Brain microvascular endothelial cell (primary cell): Measurements from ENCODE around the gene NFKBIE.

ENCODE experiments used
- DNase-seq: peaks from one replicate; pipeline ENCODE4 v3.0.0-alpha.2; 2020
- H3K27ac ChIP-seq: fragments of 250-450 bp; sonication (Bioruptor Pico); 2 replicates; pipeline ENCODE4 v1.5.1; 2020; ENCODE audit warnings: mild to moderate bottlenecking, moderate library complexity
- H3K27me3 ChIP-seq: fragments of 250-450 bp; sonication (Bioruptor Pico); replicated peaks from 2 replicates; pipeline ENCODE4 v1.5.1; 2020; ENCODE audit warnings: mild to moderate bottlenecking
- H3K36me3 ChIP-seq: fragments of 250-450 bp; sonication (Bioruptor Pico); replicated peaks from 2 replicates; pipeline ENCODE4 v1.5.1; 2020; ENCODE audit warnings: mild to moderate bottlenecking
- H3K4me3 ChIP-seq: 2 replicates; pipeline ENCODE4 v1.5.1; 2011; ENCODE audit warnings: low read depth, mild to moderate bottlenecking, control low read depth, low read length, moderate library complexity
- CTCF ChIP-seq: IDR thresholded peaks from 2 replicates; pipeline ENCODE4 v1.5.1; 2011; ENCODE audit warnings: low read depth, mild to moderate bottlenecking, moderate library complexity, low read length, control low read depth, inconsistent platforms; ENCODE audit errors: missing control alignments
- in situ Hi-C: cut with HindIII; loops from 2 replicates; pipeline ENCODE4 v1.10.0; 2017; ENCODE audit warnings: low sequenced_read_pairs, low pct_ligation_motif_present

NFKBIE gene

GRCh38 chr6:44238687-44239350 is 26.5 kb downstream of the NFKBIE start:
- in situ Hi-C loops, result no loop called here
- no peaks in the 10 kb centered on the region for H3K36me3 ChIP-seq
- no peak overlapping the region for H3K27ac ChIP-seq
- H3K4me3 ChIP-seq, result no peak overlapping the region
- no peaks in the 10 kb centered on the region for H3K27me3 ChIP-seq
- TF ChIP-seq CTCF, result no peak
- no peak for DNase-seq

- Histone ChIP-seq H3K4me3 (peak overlapping the region; percentile 63), H3K36me3 (no peaks in the 10 kb centered on the region), H3K27ac (peak overlapping the region; percentile 69), H3K27me3 (no peaks in the 10 kb centered on the region)
- peak; percentile 62 for DNase-seq
- peak; percentile 82 for TF ChIP-seq CTCF
- in situ Hi-C loops, result no loop called here
Measured at GRCh38 chr6:44237813-44238433, 27.4 kb downstream of the NFKBIE start.

DNA sequence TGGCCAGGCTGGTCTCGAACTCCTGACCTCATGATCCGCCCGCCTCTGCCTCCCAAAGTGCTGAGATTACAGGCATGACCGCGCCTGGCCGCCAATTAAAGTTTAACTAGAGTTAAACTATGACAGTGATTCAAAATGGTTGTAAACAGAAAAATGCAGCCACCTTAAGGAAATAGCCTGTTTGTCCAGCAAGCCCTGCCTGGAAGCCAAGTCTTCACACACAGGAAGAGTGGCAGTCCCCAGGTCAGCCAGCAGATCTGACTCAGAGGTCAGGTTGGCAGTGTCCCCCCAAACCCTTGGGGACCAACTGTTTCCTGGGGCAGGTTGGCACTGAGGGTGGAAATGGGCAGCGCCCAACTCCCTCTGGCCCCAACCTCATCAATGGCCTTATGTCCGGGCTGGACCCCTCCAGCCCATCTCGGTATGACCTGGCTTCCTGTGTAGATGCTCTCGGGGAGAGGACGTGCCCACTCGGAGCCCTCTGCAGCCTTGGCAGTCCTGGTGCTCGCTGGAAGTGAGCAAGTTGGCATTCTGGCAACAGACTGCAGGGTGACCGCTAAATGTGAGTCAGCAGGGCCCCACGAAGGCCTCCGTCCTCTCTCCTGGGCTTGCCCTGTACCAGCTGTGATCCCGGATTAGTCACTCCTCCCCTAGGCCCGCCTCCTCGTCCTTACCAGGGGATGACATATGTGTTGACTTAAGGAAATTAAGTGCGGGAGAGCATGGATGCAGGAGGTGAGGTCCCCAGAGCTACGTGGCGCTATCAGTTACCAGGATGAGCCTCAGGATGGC is 28.1 kb downstream of the NFKBIE start:
- in situ Hi-C loops, result no loop called here
- peak; percentile 94 for DNase-seq
- Histone ChIP-seq H3K27ac (peak overlapping the region; percentile 69), H3K36me3 (no peaks in the 10 kb centered on the region), H3K27me3 (no peaks in the 10 kb centered on the region), H3K4me3 (peak overlapping the region; percentile 63)
- TF ChIP-seq CTCF, result no peak

- Histone ChIP-seq H3K36me3 (peaks cover 4% of the 10 kb centered on the region), H3K27me3 (no peaks in the 10 kb centered on the region), H3K27ac (no peak overlapping the region), H3K4me3 (no peak overlapping the region)
- in situ Hi-C loops, result no loop called here
- no peak for TF ChIP-seq CTCF
- no peak for DNase-seq
Measured at GRCh38 chr6:44235891-44236516, 29.3 kb downstream of the NFKBIE start.

GRCh38 chr6:44235269-44235668 is 30.1 kb downstream of the NFKBIE start:
- Histone ChIP-seq H3K36me3 (peaks cover 4% of the 10 kb centered on the region), H3K4me3 (no peak overlapping the region), H3K27me3 (no peaks in the 10 kb centered on the region), H3K27ac (no peak overlapping the region)
- DNase-seq, result no peak
- TF ChIP-seq CTCF, result no peak
- in situ Hi-C loops, result no loop called here
